Measurements from ENCODE around the gene CCDC34.
"Not testable (repeated sequence)": the region's sequence is repeated elsewhere in the genome, so short reads cannot be mapped to it uniquely, and the experiment has no call there.

Gene CCDC34

DNA sequence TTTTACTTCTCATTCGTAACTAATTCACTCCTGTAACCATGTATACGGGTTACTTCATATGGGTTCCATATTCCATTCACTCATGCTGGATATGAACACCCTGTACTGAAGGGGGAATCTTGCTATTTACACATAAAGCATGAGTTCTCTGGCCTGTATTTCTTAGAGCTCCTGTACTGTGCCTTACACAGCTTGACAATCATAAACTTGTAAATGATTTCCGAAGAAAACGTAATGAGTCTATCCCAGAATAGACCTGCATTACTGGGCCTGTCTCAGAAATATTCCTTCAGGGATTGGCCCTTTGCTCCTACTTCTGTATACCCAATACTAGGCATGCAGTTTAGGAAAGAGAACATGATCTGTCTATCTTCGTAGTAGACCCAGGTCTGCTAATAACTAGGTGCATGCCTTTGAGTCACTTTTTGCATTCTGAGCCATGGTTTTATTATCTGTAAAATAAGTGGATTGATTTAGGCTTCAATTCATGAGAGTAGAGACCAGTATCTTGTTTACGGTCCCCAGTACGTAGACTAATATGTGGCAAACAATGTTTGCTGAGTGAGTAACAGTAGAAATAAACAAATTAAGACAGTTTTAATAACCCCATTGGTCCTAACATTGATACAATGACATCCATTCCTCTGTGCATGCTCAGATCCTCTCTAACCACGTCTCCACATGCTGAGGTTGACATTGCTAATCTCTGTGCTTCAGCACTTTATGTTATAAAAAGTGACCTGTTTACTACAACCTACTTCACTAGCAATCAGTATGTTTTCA lies 1.2 kb downstream of the CCDC34 start:
- DNase-seq (ENCODE audit: low read depth): no peak

DNA sequence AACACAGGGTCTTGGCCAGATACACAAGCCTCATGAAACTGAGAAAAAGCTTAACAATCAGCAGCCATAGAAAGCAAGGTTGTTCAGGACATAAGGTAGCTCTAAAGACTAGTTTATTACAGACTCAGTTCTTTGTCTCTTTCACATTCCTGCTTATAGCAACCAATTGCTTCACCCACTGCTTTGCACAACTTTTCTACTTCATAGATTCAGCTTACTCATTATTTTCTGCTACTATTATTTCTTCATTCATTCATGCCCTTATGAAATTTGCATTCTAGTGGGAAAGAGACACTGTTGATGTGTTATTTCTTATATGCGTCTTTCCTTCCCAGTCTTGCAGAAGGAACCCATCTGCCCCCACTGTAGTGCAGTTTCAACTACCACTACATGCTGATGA lies 4.7 kb downstream of the CCDC34 start:
- DNase-seq (ENCODE audit: low read depth): no peak

DNA sequence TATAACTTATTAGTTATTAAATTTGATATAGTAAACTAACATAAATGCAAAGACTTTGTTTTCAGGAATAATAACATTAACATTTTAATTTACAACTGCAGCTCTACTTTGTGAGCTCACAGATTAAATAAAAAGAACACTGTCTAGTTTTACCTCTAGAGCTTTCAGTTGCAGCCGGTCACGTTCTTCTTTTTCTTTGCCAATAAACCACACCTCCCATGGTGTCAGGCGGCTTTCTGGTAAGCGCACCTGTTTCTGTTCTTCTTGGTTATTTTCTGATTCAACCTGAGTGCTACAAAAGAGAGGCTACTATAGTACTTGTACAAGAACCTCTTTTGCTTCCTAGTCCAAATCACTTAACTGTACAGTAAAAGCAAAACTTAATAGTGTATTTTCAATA lies 5.8 kb downstream of the CCDC34 start:
- no peak for DNase-seq (ENCODE audit: low read depth)

DNA sequence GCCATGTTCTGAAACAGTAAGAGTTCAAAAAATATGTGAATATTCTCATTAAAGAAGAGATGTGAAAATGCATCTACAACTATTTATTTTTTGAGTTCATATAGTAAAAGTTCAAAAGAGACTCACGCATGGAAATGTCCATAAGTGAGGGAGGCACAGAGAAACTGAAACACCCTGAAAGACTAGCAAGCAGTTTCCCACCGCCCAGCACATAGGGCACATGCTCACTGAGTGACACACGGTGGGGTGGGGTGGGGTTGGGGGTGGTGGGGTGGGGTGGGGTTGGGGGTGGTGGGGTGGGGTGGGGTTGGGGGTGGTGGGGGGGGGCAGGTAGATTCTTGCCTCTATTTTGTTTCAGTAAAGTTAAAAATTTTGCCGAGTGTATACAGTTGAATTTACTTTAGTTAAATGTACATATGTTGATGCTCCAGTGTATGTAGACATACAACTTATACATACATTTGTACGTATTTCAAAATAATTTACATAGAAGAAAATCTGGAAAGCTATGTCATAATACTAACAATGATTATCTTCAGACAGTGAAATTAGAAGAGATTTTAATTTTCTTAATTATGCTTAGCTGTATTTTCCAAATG lies 6.3 kb downstream of the CCDC34 start:
- DNase-seq (ENCODE audit: low read depth): no peak

DNA sequence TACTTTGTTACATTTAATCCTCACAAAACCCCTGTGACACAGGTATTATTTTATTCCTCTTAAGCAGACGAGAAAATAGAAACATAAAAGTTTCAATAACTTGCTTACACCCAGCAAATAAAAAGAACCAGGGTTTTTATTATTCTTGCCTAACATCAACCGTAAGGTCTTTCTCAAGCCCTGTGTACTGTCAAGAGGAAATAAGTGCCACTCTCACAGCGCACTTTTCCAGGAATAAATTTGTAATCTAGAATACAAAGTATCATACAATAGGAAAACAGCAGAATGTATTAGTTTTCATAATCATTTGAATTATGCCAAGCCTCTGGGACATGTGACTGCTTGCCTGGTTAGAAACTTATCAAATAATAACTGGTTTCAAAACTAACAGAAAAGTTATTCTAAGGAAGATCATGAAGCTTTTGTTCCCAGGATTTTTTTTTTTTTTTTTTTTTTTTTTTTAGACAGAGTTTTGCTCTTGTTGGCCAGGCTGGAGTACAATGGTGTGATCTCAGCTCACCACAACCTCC lies 7.4 kb downstream of the CCDC34 start:
- DNase-seq (ENCODE audit: low read depth): no peak

DNA sequence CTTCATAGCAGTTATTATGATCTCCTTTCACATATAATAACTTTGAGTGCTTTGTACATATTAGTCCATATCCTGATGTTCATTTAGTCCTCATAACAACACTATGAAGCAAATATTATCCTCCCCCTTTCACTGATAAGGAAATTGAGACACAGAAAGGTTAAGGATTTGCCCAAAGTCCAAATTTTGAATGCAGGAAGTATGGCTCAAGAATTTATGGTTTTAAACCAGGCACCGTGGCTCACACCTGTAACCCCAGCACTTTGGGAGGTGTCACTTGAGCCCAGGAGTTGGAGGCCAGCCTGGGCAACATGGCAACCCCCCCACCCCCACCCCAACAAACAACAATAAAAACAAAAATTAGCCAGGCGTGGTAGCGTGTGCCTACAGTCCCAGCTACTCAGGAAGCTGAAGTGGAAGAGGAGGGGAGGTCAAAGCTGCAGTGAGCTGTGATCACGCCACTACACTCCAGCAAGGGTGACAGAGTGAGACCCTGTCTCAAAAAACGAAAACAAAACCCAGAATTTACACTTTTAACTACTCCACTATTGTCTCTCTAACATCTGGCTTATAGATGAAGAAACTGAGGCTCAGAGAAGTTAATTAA lies 8.6 kb downstream of the CCDC34 start:
- no peak for DNase-seq (ENCODE audit: low read depth)

DNA sequence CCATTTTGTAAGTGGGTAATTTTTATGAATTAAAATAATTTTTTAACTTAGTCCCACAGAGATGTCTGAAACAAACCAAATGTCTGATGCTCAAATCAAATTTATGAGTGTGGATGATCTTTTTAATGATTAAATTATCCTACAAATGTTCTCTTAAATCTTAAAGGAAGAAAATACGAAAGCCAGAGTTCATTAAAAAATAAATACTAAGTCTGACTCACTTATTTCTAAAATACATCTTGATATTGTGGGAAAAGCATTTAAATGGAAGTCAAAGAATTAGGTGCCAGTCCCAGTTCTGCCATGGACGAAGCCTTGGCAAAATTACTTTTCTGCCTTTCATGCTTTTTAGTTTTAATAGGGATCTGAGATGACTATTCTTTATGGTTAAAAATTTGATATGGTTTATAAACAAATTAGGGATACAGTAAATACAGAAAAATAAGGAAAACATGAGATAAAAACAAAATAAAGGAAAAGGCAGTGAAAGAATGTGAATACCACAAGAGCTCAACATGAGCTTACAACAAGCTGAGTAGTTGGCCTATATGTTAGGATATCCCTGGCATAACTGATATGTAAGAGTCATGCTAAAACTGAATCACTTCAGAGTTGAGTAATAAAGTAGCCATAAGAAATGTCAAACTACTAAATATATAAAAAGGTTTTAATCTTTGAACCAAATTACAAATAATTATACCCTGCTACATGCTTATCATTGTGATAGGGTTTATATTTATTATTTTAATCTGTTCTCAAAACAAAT lies 9.2 kb downstream of the CCDC34 start:
- DNase-seq (ENCODE audit: low read depth): no peak

DNA sequence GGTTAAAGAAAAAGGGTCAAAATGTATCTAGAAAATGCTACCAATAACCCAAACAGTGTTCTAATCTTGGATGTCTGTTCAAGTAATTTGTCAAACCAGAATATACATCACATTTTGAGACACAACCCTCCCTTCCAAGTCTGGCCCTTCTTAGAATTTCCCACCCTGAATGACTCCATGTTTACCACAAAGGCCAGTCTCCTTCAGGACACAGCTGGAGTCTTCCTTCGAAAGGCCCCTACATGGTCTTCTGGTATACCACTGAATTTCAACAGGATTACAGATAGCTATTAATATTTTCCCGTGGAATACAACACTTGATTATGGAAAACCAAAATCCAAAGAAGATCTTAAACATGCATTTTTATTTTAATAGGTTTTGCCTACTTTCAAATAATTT lies 10.2 kb downstream of the CCDC34 start:
- no peak for DNase-seq (ENCODE audit: low read depth)

DNA sequence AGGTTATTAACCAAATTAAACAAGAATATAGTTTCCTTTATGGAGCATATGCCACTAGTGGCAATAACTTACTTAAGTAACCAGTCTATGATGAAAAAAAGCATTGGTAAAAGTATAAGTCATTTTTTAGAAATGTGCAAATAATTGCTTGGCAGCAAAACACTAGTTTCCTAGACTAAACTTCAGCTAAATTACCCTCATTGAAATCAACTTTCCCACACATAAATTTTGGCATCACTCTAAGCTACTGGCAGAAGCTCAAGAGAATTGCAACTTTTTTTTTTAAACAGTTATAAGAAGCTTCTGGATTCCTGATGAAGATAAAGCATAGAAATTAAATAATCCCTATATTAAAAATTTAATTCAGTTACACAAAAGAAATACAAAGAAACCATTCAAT lies 12.5 kb downstream of the CCDC34 start:
- DNase-seq (ENCODE audit: low read depth): no peak

DNA sequence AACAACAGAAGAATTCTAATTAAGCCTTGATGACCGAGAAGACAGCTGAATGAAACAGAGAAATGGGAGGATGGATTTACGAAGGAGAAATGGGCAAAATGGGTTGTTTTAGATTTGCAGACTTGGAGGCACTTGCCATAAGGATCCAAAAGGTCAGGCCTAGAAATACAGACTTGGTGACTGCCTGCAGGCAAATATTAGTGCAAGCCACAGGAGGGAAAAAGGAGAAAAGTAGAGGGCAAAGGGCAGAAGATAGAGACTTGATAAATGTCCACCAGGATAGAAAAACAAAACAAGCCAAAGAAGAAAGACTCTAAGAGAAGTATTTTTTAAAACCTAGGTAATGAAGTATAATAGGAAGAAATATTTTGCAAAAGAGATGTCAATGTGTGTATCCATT lies 13.1 kb downstream of the CCDC34 start:
- no peak for DNase-seq (ENCODE audit: low read depth)

DNA sequence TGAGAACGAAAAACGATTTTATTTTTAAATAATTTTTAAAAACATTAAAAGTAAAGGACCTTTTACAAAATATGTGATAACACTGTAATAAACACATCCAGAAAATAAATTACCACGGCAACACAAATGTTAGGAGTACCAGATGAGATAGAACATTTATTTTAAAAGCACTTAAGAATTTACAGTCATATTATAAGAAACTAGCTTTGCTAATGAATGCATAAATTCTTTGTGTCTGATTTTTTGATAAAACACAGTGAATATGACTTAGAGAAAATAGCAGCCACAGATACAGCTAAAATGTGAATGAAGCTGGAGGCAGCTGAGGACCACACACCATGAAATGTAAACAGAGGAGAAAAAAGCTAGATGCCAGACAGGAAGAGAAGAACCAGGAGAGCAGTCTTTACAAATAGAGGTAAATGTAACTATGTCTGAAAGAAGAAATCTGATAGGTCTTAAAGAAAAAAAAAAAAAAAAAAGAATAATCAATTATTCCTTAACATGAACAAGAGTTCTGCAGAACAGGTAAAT lies 14.6 kb downstream of the CCDC34 start:
- no peak for DNase-seq (ENCODE audit: low read depth)

DNA sequence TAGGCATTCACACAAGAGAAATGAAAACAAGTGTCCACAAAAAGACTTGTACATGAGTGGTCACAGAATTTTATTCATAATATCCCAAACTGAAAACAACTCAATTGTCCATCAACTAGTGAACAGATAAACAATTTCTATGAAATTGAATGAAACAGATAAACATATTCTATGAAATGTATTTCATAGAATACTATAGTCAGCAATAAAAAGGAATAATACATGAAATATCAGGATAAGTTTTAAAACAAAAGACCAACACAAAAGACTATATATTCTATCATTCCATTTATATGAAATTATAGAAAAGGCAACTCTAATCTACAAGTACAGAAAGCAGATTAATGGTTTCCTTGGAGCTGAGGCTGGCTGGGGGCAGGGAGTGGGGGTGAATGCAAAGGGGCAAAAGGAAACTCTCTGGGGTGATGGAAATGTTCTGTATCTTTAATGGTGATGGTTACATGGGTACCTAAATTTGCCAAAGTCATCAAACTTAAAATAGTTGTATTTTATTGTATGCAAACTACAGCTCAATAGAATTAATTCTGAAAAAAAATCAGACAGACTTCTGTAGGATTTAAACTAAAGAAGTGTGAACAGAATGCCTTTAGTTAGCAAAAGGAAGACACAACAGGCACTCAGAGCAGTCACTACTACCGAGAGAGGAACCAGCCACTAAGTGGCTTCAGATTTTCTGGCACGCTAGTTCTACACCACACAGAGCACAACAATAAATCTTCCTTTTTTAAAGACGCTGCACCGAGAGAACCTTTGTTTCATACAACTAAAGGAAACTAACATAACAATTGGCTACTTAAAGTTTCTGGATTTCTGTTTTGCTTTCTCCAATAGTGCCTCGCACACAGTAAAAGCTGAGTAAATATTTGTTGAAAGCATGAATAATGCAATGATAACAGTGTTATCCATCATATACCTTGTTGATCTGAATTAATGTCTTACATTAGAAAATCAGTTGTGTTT lies 15.4 kb downstream of the CCDC34 start:
- DNase-seq (ENCODE audit: low read depth): no peak

DNA sequence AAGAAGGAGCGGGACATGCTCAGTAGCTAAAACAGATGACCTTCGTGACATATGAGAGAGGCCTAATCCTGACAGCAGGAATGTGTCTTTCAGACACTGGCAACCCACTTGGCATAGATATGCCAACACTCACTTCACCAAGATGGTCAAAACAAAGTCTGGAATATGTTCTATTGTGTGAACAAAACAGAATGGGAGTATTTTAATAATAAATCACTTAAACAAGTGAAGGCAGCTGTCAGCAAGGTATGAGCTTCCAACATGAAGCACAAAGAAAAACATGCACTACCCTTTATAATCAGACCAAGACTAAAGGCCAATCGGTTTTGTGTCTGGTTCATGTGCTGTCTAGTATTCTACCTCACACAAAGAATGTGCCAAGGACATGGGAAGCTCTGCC lies 23.1 kb downstream of the CCDC34 start:
- DNase-seq (ENCODE audit: low read depth): no peak

DNA sequence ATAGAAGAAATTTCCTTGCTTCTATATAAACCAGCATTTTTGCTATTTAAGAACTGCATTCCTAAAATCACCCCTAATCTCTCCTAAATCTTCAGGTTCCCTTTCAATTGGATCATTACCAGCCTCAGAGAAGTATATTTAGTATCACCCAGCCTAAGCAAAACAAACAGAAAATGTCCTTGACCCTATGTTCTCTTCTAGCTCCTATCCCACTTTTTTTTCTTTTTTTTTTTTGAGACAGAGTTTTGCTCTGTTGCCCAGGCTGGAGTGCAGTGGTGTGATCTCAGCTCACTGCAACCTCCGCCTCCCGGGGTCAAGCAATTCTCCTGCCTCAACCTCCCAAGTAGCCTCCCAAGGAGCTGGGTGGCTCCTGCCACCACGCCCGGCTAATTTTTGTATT lies 28.3 kb downstream of the CCDC34 start:
- not testable (repeated sequence) for DNase-seq (ENCODE audit: low read depth)

DNA sequence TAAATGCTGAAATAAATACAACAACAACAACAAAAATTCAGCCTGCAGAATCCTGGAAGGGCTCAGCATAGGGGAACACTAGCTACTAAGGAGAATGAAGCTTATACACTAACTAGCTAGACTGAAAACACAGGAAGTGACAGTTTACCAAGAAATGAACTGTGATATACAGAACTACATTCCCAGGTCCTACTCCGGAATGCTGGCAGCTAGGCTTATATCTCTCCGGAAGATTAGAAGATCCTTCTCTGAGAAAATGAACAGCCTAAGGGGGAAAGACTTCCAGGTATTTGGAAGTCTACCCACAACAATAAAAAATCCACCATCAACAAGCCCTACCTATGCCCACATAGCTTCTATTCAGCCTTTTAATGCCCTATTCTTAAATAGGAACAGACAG lies 31.0 kb downstream of the CCDC34 start:
- DNase-seq (ENCODE audit: low read depth): no peak

DNA sequence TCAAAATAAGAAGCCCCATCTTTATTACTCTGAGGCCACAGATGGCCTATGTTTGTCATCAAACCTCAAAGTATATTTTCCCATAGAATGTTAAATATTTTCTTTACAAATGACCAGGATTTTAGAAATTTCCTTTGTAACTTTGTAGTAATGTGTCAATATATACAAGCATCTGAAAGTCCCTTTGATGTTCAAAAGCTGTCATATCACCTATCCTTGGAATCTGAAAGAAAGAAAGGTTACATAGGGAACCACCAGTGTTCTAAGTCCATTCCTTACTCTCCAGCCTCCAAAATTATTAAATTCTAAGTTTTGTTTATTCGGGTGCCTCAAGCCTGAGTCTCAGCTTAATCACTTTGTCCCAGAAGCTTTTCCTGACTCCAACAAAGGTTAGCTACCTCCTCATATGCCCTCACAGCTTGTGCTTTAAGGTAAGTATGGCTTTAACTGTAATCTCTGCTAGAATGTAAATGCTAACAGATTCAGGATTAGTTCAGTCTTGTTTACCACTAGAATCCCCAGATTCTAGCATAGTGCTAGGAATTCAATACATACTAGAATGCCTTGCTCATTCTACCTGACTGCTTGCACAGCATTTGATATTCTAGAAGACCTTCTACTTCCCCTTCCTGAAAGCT lies 32.3 kb downstream of the CCDC34 start:
- no peak for DNase-seq (ENCODE audit: low read depth)

DNA sequence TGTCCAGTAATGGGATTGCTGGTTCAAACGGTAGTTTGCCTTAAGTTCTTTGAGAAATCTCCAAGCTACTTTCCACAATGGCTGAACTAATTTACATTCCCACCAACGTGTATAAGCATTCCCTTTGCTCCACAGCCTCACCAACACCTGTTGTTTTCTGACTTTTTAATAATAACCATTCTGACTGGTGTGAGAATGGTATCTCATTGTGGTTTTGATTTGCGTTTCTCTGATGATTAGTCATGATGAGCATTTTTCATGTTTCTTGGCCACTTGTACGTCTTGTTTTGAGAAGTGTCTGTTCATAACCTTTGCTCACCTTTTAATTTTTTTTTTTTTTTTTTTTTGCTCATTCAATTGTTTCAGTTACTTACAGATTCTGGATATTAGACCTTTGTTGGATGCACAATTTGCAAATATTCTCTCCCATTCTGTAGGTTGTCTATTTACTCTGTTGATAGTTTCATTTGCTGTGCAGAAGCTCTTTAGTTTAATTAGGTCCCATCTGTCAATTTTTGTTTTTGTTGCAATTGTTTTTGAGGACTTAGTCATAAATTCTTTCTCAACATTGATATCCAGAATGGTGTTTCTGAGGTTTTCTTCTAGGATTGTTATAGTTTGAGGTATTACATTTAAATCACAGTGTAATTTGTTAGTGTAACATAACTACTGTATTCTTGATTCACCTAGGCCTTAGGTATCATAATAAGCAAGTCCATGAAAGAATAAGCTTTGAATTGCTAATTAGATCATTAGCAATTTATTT lies 33.0 kb downstream of the CCDC34 start:
- DNase-seq (ENCODE audit: low read depth): no peak

DNA sequence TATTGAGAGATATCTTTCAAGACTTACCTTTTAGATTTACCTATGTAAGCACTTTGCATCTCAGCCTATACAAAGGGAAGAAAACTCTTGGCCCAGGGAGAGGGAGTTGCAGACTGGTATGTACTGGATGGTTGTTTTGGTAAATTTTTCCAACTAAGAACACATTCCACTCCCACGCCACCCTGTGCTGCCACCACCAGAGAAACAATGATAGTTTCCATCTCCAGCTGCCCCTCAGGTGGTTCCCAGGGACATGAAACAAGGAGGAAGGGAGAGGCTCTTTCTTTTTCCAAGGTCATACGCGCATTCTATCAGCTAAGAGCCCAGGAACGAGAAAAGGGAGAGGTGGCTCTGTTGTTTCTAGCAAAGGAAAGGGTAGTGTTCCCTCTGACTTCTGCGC lies 34.4 kb downstream of the CCDC34 start:
- DNase-seq (ENCODE audit: low read depth): no peak

DNA sequence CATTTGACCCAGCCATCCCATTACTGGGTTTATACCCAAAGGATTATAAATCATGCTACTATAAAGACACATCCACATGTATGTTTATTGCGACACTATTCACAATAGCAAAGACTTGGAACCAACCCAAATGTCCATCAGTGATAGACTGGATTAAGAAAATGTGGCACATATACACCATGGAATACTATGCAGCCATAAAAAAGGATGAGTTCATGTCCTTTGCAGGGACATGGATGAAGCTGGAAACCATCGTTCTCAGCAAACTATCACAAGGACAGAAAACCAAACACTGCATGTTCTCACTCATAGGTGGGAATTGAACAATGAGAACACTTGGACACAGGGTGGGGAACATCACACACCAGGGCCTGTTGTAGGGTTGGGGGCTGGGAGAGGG lies 36.0 kb downstream of the CCDC34 start:
- DNase-seq (ENCODE audit: low read depth): not testable (repeated sequence)

DNA sequence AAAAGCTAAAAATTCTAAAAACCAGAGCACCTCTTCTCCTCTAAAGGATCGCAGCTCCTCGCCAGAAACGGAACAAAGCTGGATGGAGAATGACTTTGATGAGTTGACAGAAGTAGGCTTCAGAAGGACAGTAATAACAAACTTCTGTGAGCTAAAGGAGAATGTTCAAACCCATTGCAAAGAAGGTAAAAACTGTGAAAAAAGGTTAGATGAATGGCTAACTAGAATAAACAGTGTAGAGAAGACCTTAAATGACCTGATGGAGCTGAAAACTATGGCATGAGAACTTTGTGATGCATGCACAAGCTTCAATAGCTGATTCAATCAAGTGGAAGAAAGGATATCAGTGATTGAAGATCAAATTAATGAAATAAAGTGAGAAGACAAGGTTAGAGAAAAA lies 40.8 kb downstream of the CCDC34 start:
- not testable (repeated sequence) for DNase-seq (ENCODE audit: low read depth)

Measured in stimulated activated CD8-positive, alpha-beta memory T cell treated with anti-CD3 and anti-CD28 coated beads, Interleukin-15, amount 100 ng/mL, for 24 hours (primary cell).